A673 (cell line): ENCODE measurements around the gene BAHD1. TPM values are rescaled to one million over a fixed set of nuclear protein-coding genes. Genes with fewer than 3 reads are reported as not detected.

ENCODE experiments used
- BruUV-seq: library from RNA; stranded (reverse); fragments of 400-500 nt; replicated peaks from 2 replicates; lab custom pipeline; 2021; lab: Mats Ljungman, UMichigan
- CTCF ChIA-PET: fragments of 300-600 bp; sonication (Branson Sonifier 250); formaldehyde crosslinking; loops from one replicate; lab custom pipeline; 2022; ENCODE audit warnings: antibody characterized with exemption; lab: Charles Lee
- POLR2A ChIA-PET: fragments of 300-600 bp; sonication (Branson Sonifier 250); formaldehyde crosslinking; loops from one replicate; lab custom pipeline; 2022; ENCODE audit warnings: antibody characterized with exemption; ENCODE audit not compliant: low non-redundant PET; lab: Charles Lee
- DNase-seq: peaks from one replicate; pipeline ENCODE4 v3.0.0-alpha.2; 2015; ENCODE audit warnings: low spot score
- H3K27ac ChIP-seq: fragments of 200-600 bp; sonication (generic); 2 replicates; pipeline ENCODE4 v1.5.1; 2016; ENCODE audit warnings: mixed run types, low read depth, mild to moderate bottlenecking, mixed read lengths, antibody characterized with exemption, low read length; ENCODE audit not compliant: poor library complexity, severe bottlenecking
- H3K27me3 ChIP-seq: fragments of 200-600 bp; sonication (generic); replicated peaks from 2 replicates; pipeline ENCODE4 v1.6.1; 2017; ENCODE audit warnings: mixed run types, low read depth, mild to moderate bottlenecking, mixed read lengths, antibody characterized with exemption, low read length; ENCODE audit not compliant: insufficient read depth, poor library complexity
- H3K36me3 ChIP-seq: fragments of 200-600 bp; sonication (generic); 2 replicates; pipeline ENCODE4 v1.6.1; 2016; ENCODE audit warnings: mixed run types, mild to moderate bottlenecking, mixed read lengths, antibody characterized with exemption, low read length; ENCODE audit not compliant: insufficient read depth, poor library complexity, severe bottlenecking
- H3K4me1 ChIP-seq: fragments of 200-600 bp; sonication (generic); 2 replicates; pipeline ENCODE4 v1.6.1; 2017; ENCODE audit warnings: mixed run types, mild to moderate bottlenecking, mixed read lengths, antibody characterized with exemption, low read length; ENCODE audit not compliant: insufficient read depth, poor library complexity, severe bottlenecking
- H3K4me3 ChIP-seq: fragments of 200-600 bp; sonication (generic); 2 replicates; pipeline ENCODE4 v1.5.1; 2016; ENCODE audit warnings: low read depth, mixed run types, mild to moderate bottlenecking, mixed read lengths, low read length; ENCODE audit not compliant: poor library complexity, severe bottlenecking
- H3K9me3 ChIP-seq: fragments of 200-600 bp; sonication (generic); 2 replicates; pipeline ENCODE4 v1.6.1; 2016; ENCODE audit warnings: mixed run types, low read depth, mild to moderate bottlenecking, mixed read lengths, antibody characterized with exemption, low read length; ENCODE audit not compliant: poor library complexity, severe bottlenecking
- CTCF ChIP-seq: fragments of 300-800, 200-600 bp; sonication (generic); conservative IDR thresholded peaks from 2 replicates; pipeline ENCODE4 v1.5.1; 2017; ENCODE audit warnings: low read depth, mild to moderate bottlenecking, antibody characterized with exemption, low read length, moderate library complexity, mixed read lengths
- EZH2 ChIP-seq: fragments of 200-600 bp; sonication (generic); IDR thresholded peaks from 2 replicates; pipeline ENCODE4 v1.6.1; 2017; ENCODE audit warnings: borderline replicate concordance, low read depth, mild to moderate bottlenecking, mixed read lengths, antibody characterized with exemption, low read length; ENCODE audit not compliant: poor library complexity, severe bottlenecking
- intact Hi-C: fragments of 100-400 bp; cut with micrococcal nuclease; formaldehyde crosslinking; loops from one replicate; pipeline ENCODE4 v1.10.0; 2022; ENCODE audit not compliant: unreplicated experiment
- total RNA-seq: library from RNA; stranded (reverse); gene quantifications from 2 replicates; pipeline ENCODE4 v1.2.3, GENCODE V29; 2021

The BAHD1 gene
- total RNA-seq, 1 experiment from 2014 or later = 33.5 TPM

- TF ChIP-seq CTCF (no peak), EZH2 (no peak)
- ChIA-PET CTCF (no interaction called here), POLR2A (no interaction called here)
- Histone ChIP-seq H3K27me3 (no peaks in the 10 kb centered on the region), H3K36me3 (no peaks in the 10 kb centered on the region), H3K4me3 (no peak overlapping the region), H3K4me1 (peaks cover 7% of the 10 kb centered on the region), H3K27ac (no peak overlapping the region), H3K9me3 (no peaks in the 10 kb centered on the region)
- intact Hi-C loops = no loop called here
- BruUV-seq = no TSS peak
- DNase-seq = no peak
Observed at GRCh38 chr15:40448354-40448753, 7.6 kb downstream of the BAHD1 start.

- no peak overlapping the region for H3K4me3 ChIP-seq
- intact Hi-C loops = no loop called here
- H3K36me3 ChIP-seq = no peaks in the 10 kb centered on the region
- BruUV-seq = no TSS peak
- H3K9me3 ChIP-seq = no peaks in the 10 kb centered on the region
- H3K4me1 ChIP-seq = peaks cover 7% of the 10 kb centered on the region
- TF ChIP-seq EZH2 (no peak), CTCF (no peak)
- no peaks in the 10 kb centered on the region for H3K27me3 ChIP-seq
- CTCF ChIA-PET = interaction anchor here (0.6 kb wide), 1 partner anchor 41 kb away, joined by 6 read pairs; no protein-coding TSS in a partner anchor
- H3K27ac ChIP-seq = no peak overlapping the region
- DNase-seq = no peak
- POLR2A ChIA-PET = no interaction called here
Observed at GRCh38 chr15:40449275-40449674, 8.5 kb downstream of the BAHD1 start.

- DNase-seq = no peak
- no peaks in the 10 kb centered on the region for H3K27me3 ChIP-seq
- H3K4me3 ChIP-seq = no peak overlapping the region
- no peaks in the 10 kb centered on the region for H3K9me3 ChIP-seq
- no peak overlapping the region for H3K27ac ChIP-seq
- POLR2A ChIA-PET = no interaction called here
- CTCF ChIA-PET = no interaction called here
- intact Hi-C loops = no loop called here
- no peaks in the 10 kb centered on the region for H3K36me3 ChIP-seq
- peaks cover 12% of the 10 kb centered on the region for H3K4me1 ChIP-seq
- TF ChIP-seq CTCF (no peak), EZH2 (no peak)
- BruUV-seq = no TSS peak
Observed at GRCh38 chr15:40450047-40450446, 9.3 kb downstream of the BAHD1 start.
